GM19035 (cell line): ENCODE data around the gene PTPRN2.

Experiments
- ATAC-seq: cut with Tn5 transposase; IDR thresholded peaks from one replicate; pipeline ENCODE4 v1.9.1; 2021; ENCODE audit not compliant: unreplicated experiment

The PTPRN2 gene

DNA sequence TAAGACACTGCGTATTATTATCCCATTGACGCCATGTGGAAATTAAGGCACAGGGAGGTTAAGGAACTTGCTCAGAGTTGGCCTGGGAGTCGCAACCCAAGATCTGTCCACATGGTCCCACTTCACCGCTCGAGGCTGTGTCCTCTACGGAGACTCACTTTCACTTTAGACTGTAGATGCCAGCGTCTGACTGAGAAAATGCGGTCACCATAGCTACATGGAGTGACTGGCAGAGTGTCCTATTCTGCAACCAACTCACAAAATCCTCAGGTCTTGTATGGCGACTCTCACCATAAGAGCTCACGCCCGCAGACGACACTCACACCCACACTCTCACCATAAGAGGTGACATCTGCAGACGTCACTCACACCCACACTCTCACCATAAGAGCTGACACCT lies 257.9 kb downstream of the PTPRN2 start:
- no peak for ATAC-seq

DNA sequence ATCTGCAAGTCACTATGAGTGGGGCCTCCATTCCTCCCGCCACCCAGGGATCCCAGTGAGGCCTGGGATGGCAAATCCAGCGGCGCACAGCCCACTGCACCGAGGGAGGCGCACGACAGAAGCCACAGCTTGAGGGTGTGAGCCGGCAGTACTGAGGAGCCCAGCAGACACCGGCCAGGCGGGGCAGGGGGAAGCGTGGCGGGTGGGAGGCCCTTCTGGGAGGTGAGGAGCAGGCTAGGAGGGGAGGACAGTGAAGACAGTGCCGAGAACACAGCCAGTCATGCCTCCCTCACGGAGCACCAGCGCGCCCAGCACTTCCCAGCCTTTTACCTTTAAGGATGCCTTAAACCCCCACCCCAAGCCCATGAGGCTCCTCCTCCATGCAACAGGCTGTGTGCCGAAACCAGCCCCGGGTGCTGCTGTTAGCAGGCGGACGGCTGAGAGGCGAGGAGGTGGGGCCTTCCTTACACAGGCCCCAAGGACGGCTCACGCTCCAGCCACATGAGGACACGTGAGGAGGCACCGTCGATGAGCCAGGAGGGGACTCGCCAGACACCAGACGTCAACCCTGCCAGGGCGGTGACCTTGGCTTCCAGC lies 258.5 kb downstream of the PTPRN2 start:
- no peak for ATAC-seq

DNA sequence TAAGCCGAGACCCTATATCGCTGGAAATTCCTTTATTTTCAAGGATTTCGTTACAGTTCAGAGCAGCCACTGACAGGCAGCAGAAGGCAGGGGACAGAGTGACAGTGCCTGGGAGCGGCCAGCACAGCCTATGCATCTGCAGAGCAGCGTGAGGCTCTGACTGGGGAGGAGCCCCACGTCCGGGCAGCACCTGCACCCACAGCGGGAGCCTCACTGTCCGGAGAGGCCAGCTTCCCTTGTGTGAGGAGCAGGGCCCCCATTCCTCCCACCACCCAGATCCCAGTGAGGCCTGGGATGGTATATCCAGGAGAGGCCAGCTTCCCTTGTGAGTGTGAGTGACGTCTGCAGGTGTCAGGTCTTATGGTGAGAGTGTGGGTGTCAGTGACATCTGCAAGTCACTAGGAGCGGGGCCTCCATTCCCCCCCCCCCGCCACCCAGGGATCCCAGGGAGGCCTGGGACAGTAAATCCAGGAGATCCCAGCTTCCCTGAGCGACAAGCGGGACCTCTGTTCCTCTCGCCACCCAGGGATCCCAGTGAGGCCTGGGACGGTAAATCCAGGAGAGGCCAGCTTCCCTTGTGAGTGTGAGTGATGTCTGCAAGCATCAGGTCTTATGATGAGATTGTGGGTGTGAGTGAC lies 259.1 kb downstream of the PTPRN2 start:
- no peak for ATAC-seq

DNA sequence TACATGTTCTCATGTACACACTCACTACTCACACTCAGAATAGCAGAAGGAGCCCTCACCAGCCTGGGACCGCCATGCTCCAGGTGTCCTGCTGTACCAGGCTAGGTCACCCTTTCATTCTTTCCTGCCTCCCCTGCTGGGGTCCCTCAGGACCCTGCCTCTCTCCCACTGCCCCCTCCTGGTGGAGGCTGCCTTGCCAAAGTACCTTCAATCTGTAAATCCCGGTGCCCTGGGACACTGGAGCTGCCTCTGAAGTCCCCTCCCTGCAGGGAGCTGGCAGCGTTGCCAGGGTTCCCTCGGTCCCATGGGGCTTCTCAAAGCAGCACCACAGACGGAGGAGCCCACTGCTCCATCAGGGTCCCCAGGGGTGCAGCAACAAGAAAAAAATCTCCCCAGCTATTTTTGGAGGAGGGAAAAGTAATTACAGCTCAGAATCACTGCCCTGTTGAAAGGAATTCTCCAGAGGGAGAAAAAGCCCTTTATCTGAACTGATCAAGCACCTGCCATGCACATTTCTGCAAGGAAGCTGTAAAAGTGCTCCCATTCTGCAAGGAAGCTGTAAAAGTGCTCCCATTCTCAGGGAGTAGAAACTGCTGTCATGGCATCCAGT lies 259.9 kb downstream of the PTPRN2 start:
- no peak for ATAC-seq

DNA sequence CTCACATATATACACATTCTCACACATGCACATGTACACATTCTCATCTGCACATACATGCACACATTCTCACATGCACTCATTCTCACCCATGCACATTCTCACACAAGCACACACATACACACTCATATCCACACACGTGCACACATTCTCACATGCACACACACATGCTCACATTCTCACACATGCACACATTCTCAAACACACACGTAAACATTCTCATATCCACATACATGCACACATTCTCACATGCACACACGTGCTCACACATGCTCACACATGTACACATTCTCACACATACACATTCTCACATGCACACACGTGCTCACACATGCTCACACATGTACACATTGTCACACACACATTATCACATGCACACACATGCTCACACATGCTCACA lies 260.6 kb downstream of the PTPRN2 start:
- ATAC-seq = no peak

DNA sequence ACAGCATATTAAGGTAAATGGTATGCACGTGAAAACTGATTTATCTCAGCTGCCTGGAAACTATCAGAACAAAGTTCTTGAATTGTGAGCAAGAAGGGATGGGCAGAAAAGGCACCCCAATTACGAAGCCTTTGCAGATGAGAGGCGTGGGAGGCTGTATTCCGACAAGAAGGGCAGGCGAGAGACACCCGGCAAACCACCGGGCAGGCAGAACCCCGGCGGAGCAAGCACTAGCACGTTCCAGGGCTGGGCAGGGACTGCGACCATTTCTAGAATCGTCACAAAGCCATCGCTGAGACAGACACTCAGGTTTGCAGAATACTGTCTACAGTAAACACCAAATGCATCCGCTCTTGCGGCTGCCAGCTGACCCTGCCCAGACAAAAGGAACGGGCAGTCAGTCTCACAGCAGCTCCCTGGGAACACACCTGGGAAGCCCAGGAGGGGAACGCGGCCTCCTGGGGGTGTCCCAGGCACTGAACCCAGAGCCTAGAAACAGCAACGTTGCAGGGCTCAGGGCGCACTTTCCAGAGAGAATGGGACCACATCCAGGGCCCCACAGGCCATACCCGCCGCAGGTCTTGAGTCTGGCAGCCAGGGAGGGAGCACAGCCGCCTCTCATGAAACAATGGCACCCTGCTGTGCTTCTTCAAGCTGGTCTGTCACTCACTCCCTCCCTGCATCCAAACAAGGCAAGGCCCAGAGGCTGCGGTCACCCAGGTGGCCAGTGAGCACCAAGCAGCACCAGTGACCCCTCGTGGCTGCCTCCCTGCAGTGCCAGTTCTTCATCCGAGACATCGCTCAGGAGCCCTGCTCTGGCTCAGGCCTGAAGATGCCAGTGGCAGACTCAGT lies 261.9 kb downstream of the PTPRN2 start:
- ATAC-seq = no peak

DNA sequence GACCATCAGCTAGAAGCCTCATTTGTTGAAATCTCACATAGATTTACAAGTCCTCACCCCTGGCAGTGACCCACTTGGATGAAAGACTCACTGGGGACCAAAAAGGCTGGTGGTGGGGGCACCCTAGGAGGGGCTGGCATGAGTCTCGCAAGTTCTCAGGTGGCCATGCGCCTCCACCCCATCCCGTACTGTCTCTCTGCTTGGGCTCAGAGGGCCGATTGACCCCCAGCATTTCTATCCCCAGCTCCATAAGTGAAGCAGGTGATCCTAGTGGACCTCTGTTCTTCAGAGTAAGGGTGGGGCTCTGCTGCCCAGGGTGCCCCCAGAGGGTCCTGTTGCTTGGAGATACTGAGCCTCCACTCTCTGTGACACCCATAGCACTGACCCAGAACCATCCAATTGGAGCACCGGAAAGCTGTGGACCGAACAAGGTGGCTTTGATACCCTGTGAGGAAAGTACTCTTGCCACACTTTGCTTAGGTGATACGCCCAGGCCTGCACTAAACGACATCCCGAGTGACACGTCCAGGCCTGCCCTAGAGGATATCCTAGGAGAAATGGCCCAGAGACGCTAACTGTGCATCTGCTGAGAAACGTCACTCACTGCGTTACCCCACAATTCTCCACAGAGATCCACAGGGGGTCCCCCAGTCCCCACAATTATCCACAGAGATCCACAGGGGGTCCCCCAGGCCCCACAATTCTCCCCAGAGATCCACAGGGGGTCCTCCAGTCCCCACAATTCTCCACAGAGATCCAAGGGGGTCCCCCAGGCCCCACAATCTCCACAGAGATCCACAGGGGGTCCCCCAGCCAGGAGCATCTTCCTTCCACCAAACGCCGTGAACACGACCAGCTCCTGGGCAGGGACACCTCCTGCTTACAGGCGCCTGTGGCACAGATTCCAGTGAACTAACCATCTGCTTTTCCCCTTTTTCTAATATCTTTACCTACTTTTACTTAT lies 262.9 kb downstream of the PTPRN2 start:
- no peak for ATAC-seq

DNA sequence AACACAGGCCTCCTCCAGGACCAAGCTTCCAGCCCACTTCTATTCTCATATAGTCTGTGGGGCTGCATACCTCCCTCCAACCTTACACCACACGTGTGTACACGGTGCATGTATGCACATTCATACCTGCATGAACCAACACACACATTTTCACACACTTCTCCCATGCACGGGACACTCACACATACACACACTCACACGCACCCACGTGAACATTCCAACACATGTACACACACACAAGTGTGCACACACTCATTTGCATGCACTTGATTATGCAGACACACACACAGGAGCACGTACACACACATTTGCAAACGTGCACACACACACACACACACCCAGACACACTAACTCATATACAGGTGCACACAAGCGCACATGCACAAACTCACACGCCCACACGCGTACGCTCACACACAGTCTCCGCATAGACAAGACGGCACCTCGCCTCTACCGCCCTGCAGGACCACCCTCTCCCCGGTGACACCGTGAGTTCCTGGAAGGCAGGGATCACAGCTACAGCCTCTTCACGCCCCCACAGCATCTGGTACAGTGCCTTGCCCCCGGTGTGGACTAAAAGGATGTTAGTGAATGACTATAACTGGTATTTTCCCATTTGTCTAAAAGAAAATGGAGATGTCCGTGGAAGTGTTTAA lies 263.8 kb downstream of the PTPRN2 start:
- no peak for ATAC-seq

DNA sequence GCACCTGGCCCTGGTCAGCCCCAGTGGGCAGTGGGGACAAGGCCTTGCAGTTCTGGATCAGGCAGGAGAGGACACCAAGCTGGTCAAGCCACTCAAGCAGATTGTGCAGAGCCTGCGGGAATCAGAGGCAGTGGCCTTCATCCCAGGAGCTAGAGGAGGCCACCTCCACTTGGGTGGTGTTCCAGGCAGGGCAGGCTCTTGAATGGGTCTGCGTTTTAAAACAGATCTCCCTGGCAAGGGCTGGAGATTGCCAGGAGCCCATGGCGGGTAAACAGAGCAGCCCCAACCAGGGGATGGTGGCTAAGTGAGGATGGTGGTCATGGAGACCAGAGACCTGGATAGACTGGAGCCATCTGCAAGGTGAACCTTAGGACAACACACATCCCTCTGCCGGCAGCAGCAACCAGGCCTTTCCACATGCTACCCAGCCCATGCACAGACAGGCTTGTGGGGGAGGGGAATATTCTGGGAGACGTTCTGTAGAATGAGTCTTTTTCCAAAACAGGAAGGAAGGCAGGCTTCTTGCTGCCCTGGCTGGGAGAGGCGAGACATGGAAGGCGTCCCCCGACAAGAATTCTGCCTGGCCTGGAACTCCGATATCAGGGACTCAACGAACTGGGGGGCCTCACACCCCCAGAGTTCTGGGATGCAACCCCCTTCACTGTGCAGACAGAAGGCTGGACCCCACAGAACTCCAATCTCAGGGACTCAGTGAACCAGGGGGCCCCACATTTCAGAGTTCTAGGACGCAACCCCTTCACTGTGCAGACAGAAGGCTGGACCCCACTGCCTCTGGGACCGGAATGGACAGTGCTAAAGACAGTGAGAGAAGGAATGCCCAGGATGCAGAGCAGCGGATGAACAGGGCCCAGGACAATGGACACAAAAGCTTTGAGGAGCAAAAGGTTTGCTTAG lies 264.8 kb downstream of the PTPRN2 start:
- ATAC-seq = no peak

DNA sequence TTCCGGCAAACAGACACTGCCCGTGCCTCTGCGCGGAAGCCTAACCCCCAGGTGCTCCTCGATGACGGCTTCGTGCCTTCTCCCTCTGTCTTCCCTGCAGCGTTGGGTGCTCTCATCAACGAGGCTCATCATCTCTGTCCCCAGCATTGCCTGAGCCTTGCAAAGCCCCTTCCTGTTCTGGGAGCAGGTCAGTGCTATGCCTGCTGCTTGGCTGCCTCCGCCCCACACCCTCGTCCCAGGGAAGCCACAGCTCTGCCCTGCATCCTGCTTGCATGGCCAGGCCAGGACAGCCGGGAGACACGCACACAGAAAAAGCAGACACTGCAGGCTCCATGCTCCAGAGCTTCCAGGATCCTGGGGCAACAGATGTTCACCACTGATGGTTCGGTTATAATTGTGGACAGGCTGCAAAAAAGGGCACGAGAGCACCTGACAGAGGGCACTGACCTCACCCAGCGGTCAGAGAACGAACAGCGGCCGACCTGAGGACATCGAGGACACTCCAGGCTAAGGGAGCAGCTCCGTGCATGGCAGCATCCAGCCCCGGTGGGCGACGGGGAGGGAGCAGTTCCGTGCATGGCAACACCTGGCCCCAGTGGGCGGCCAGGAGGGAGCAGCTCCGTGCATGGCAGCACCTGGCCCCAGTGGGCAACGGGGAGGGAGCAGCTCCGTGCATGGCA lies 265.5 kb downstream of the PTPRN2 start:
- no peak for ATAC-seq

DNA sequence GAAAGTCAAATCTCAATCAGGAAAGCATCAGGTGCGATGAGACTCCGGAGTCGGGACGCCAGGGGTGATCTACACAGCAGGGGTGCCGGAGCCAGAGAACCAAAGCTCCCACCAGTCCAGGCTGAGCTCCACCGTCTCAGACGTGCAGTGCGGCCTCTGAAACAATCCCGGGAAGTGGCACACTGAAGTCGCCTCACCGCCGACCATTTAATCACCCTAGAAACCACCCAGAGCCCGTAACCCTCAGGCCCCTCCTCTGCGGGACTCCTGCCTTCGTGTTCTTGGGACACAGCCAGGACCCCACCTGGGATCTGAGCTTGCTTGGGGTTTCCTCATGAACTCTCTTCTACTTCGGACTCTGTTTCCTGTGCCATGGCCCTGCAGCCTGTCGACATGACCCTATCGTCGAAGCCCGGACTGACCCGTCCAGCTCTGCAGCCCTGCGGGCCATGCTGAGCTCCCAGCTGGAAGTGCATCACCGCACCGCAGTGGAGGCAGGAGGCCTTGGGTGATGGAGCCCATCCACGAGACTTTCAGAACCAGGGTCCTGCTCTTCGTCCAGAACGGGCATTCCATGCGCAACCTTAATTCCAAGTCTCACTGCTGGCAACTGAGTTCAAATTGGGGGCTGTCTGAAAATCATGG lies 266.4 kb downstream of the PTPRN2 start:
- no peak for ATAC-seq

DNA sequence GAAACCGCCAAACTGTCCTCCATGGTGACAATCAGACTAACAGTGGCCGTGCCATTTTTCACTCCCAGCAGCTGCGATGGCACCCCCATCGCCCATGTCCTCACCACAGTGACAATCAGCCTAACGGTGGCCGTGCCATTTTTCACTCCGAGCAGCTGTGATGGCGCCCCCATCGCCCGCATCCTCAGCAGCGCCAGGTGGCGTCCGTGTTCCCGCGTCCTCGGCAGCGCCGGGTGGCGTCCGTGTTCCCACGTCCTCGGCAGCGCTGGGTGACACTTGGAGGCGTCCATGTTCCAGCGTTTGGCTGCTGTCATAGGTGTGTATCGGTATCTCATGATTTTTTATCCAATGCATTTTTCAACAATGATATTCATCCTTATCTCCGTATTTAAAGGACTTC lies 267.3 kb downstream of the PTPRN2 start:
- ATAC-seq = no peak

DNA sequence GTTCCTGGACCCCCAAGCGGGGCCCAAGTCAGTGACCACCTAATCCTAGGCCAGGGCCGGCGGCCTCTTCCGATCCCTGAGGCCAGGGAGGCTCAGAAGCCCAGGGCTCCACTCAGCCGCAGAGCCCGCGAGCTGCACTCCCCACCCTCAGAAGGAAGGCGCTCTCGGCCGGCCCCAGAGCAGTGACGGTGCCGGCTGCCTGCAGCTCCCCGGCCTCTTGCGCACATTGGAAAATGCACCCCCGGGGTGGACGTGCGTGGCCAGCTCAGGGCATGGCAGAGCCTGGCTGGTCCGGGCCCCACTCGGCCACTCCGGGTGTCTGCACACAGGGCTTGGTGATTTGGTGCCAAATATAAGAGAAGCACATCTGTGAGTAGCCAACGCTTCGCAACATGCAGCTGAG lies 269.1 kb downstream of the PTPRN2 start:
- ATAC-seq = no peak

DNA sequence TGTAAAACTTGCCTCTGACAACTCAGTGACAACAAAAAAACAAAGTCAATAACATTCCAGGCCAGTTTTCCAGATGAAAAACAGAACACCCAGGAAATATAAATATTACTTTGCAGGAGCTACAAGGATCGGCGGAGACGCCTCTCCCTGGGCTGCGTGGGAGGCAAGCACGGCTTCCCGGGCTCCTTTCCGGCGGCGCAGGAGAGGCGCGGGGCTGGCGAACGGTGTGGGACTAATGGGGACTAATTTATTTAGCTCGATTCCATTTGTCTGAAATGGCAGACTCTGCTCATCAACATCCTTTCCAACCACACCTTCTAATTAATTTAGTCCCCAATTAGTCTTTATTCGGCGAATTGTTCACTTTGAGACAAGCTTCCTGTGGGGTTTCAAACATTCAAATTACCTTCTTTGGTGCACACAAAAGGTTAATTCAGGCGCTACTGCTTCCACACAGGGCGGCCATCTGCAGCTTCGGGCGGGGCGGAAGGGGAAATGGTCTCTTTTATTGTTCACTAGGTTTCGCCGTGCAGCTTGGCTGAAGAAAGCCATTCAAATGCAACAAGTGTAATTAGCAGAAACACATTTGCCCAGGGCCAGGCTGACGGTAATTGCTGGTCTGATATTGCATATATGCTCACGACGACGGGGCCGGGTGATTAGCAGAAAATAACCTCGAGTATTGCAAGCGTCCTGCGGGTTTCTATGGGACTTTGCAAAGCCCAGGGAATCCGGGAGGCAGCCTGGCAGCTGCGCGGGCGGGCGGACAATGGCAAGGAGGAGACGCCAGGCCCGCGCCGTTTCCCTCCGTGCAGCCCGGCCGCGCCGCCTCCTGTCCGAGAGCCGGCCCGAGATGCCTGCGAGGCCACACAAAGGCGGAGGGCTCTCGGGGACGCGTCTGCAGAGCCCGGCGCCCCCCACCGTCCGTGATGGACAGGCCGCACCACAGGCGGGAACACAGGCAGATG lies 270.1 kb downstream of the PTPRN2 start:
- no peak for ATAC-seq

DNA sequence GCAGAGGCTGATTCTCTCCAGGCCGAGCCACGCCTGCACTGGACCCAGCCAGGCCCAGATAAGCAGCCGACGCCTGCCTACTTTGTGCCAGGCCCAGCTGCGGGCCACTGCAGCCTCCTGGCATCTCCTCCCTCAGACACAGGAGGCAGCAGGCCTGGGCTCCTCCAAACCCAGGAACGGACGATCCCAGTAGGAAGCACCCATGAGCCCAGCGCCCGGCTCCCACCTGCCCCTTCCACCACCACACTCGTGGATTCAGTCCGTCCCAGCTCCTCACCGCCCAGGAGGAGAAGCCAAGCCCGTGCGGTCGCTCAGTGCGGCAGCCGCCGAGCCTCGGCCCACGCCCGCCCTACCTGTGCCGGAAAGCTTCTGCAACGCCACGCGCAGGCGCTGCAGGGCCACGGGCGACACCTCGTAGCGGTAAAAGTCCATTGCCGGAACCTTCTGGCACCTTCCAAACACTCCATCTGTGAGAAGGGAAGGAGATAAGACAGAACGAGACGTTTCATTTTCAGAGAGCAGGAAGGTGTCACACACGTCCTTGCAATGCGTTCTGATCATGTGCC lies 271.1 kb downstream of the PTPRN2 start:
- no peak for ATAC-seq

DNA sequence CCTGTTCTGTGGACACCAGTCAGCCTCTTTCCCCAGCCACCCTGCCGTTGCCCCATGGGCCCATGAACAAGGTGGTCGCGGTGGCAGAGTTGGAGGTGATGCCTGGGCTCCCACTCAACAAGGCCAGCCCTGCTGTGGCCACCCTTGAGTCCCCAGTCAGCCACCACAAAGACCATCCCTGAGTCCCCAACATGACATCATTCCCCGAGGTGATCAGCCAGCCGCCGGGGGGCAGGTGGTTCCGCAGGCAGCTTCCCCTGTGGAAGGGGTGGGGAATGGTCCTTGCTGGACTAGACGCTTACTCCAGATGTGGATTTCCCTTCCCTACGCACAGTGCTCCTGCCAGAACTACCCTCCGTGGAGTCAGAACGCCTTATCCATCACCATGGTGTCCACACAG lies 271.7 kb downstream of the PTPRN2 start:
- ATAC-seq = no peak

DNA sequence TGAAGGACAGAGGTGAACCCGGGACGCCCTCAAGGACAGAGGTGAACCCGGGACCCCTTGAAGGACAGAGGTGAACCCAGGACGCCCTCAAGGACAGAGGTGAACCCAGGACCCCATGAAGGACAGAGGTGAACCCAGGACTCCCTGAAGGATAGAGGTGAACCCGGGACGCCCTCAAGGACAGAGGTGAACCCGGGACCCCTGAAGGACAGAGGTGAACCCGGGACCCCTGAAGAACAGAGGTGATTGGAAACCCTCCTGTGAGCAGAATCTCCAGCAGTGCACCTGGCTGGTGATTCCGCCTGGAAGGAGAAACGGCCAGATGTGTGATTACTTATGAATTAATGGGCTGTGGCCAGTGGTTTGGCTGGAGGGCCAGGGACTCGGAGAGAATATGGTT lies 272.3 kb downstream of the PTPRN2 start:
- ATAC-seq = no peak
